HepG2 (cell line): Measurements from ENCODE around the gene MPI. TPM values are rescaled to one million over a fixed set of nuclear protein-coding genes. Genes with fewer than 3 reads are reported as not detected.
A peak's percentile ranks its signal among the peaks of the same experiment; 100 is the strongest.

Source experiments
- ARID3A ChIP-seq: IDR thresholded peaks from 2 replicates; pipeline ENCODE4 v1.6.1; 2012; ENCODE audit warnings: low read depth, low read length, improper control_type of control experiment
- ATF5 ChIP-seq: sonication (generic); formaldehyde crosslinking; IDR thresholded peaks from 2 replicates; pipeline ENCODE4 v1.4.0; 2020; ENCODE audit warnings: mild to moderate bottlenecking, low read depth, missing genetic modification reagents
- BHLHE40 ChIP-seq: IDR thresholded peaks from 2 replicates; pipeline ENCODE4 v1.6.1; 2011; ENCODE audit warnings: low read length, improper control_type of control experiment
- CHD2 ChIP-seq: IDR thresholded peaks from 2 replicates; pipeline ENCODE4 v1.6.1; 2011; ENCODE audit warnings: low read depth, low read length, improper control_type of control experiment
- ERF ChIP-seq: IDR thresholded peaks from 2 replicates; pipeline ENCODE4 v1.6.1; 2018; ENCODE audit warnings: missing biosample characterization, missing genetic modification reagents
- IRX3 ChIP-seq: sonication (generic); formaldehyde crosslinking; IDR thresholded peaks from 2 replicates; pipeline ENCODE4 v1.8.1; 2023; ENCODE audit warnings: mild to moderate bottlenecking, low read depth, missing genetic modification reagents, borderline replicate concordance
- JUND ChIP-seq: sonication (generic); formaldehyde crosslinking; IDR thresholded peaks from 2 replicates; pipeline ENCODE4 v1.8.0; 2022; ENCODE audit warnings: mild to moderate bottlenecking, missing genetic modification reagents
- KAT7 ChIP-seq: IDR thresholded peaks from 2 replicates; pipeline ENCODE4 v1.6.1; 2018; ENCODE audit warnings: borderline replicate concordance, missing compliant biosample characterization
- KLF11 ChIP-seq: IDR thresholded peaks from 2 replicates; pipeline ENCODE4 v1.6.1; 2016; ENCODE audit warnings: missing compliant biosample characterization
- KLF12 ChIP-seq: sonication (generic); formaldehyde crosslinking; IDR thresholded peaks from 2 replicates; pipeline ENCODE4 v1.4.0; 2020; ENCODE audit warnings: missing genetic modification reagents, borderline replicate concordance
- MAF1 ChIP-seq: sonication (generic); formaldehyde crosslinking; IDR thresholded peaks from 2 replicates; pipeline ENCODE4 v1.5.0; 2020; ENCODE audit warnings: missing genetic modification reagents, borderline replicate concordance
- PHF21A ChIP-seq: sonication (generic); formaldehyde crosslinking; IDR thresholded peaks from 2 replicates; pipeline ENCODE4 v1.5.0; 2020; ENCODE audit warnings: mild to moderate bottlenecking, missing genetic modification reagents
- RFX5 ChIP-seq: IDR thresholded peaks from 2 replicates; pipeline ENCODE4 v1.6.1; 2011; ENCODE audit warnings: low read depth, low read length, improper control_type of control experiment
- SRY ChIP-seq: sonication (generic); formaldehyde crosslinking; IDR thresholded peaks from 2 replicates; pipeline ENCODE4 v1.8.0; 2022; ENCODE audit warnings: mild to moderate bottlenecking, missing genetic modification reagents
- TAF1 ChIP-seq: sonication (generic); formaldehyde crosslinking; IDR thresholded peaks from 2 replicates; pipeline ENCODE4 v1.4.0; 2020; ENCODE audit warnings: missing genetic modification reagents
- TMF1 ChIP-seq: sonication (generic); formaldehyde crosslinking; IDR thresholded peaks from 2 replicates; pipeline ENCODE4 v1.8.1; 2022; ENCODE audit warnings: low read depth, missing genetic modification reagents
- ZNF101 ChIP-seq: sonication (generic); formaldehyde crosslinking; IDR thresholded peaks from 2 replicates; pipeline ENCODE4 v1.4.0; 2020; ENCODE audit warnings: mild to moderate bottlenecking, low read depth, missing genetic modification reagents, borderline replicate concordance
- ZNF234 ChIP-seq: sonication (generic); formaldehyde crosslinking; conservative IDR thresholded peaks from 2 replicates; pipeline ENCODE4 v1.5.1; 2020; ENCODE audit warnings: mild to moderate bottlenecking, missing genetic modification reagents
- ZNF562 ChIP-seq: sonication (generic); formaldehyde crosslinking; IDR thresholded peaks from 2 replicates; pipeline ENCODE4 v1.8.0; 2022; ENCODE audit warnings: missing genetic modification reagents, borderline replicate concordance
- ZNF574 ChIP-seq: sonication (generic); formaldehyde crosslinking; IDR thresholded peaks from 2 replicates; pipeline ENCODE4 v1.4.0; 2020; ENCODE audit warnings: missing genetic modification reagents
- ZNF597 ChIP-seq: sonication (generic); formaldehyde crosslinking; IDR thresholded peaks from 2 replicates; pipeline ENCODE4 v1.5.0; 2020; ENCODE audit warnings: missing genetic modification reagents
- ZNF777 ChIP-seq: sonication (generic); formaldehyde crosslinking; IDR thresholded peaks from 2 replicates; pipeline ENCODE4 v1.4.0; 2020; ENCODE audit warnings: missing genetic modification reagents
- ZSCAN31 ChIP-seq: sonication (generic); formaldehyde crosslinking; IDR thresholded peaks from 2 replicates; pipeline ENCODE4 v1.5.0; 2020; ENCODE audit warnings: low read depth, mild to moderate bottlenecking, missing genetic modification reagents
- polyA plus RNA-seq, 8 experiments: library from polyadenylated mRNA; depleted of rRNA in 3 of 8; stranded (reverse) in 7 of 8; unstranded in 1 of 8; fragments of >200 nt; fragmentation: Illumina TruSeq in 4 of 8; extraction: Trizol in 4 of 8; gene quantifications; 2 replicates each; pipeline versions ENCODE4 v1.2.1 to v1.2.3, GENCODE V29; 2011 to 2016; ENCODE audit warnings: low read depth in 4 of 8, missing spikeins in 1 of 8, mixed read lengths in 1 of 8; ENCODE audit not compliant: insufficient read depth in 1 of 8
- total RNA-seq, 5 experiments: library from RNA; depleted of rRNA; stranded (reverse); fragments of >200 nt; fragmentation: Illumina TruSeq; extraction: Trizol; gene quantifications; 2 replicates each; pipeline ENCODE4 v1.2.3, GENCODE V29; 2016; ENCODE audit warnings: low read depth in 1 of 5

The MPI gene
- total and polyA plus RNA-seq, 2 of the 13 experiments (the other 11 are each of a cell fraction or from before 2014, with no cell fraction given) = 36.9 to 63.5 TPM

GRCh38 chr15:74937590-74938371 is 47.9 kb downstream of the MPI start, which contains the start of gene COX5A (continued):
- TF ChIP-seq ATF5 (CRISPR knock-in tag) = 0 out of 2 replicates have a peak, but pooled peaks have one; percentile 33
- TF ChIP-seq ZNF562 (CRISPR knock-in tag) = no peak
- TF ChIP-seq ZNF777 (CRISPR knock-in tag) = peak; percentile 59
- TF ChIP-seq PHF21A = peak; percentile 88
- peak; percentile 80 for TF ChIP-seq ZNF574
- 0 out of 2 replicates have a peak, but pooled peaks have one; percentile 86 for TF ChIP-seq ZNF101
- peak; percentile 91; the same call in 1 of the 2 replicates for TF ChIP-seq IRX3 (CRISPR knock-in tag)
- TF ChIP-seq JUND (CRISPR knock-in tag) = peak; percentile 58; the same call in 1 of the 2 replicates
- no peak for TF ChIP-seq ZNF597 (CRISPR knock-in tag)
- TF ChIP-seq BHLHE40 = peak; percentile 72
- 0 out of 2 replicates have a peak, but pooled peaks have one; percentile 39 for TF ChIP-seq MAF1 (CRISPR knock-in tag)
- TF ChIP-seq RFX5 = no peak; the same call in 1 of the 2 replicates
- peak; percentile 95 for TF ChIP-seq ZSCAN31 (CRISPR knock-in tag)
- TF ChIP-seq TMF1 (CRISPR knock-in tag) = peak; percentile 94; the same call in 1 of the 2 replicates
- no peak for TF ChIP-seq ZNF234 (CRISPR knock-in tag)
- TF ChIP-seq TAF1 (CRISPR knock-in tag) = peak; percentile 82
- TF ChIP-seq KAT7 (CRISPR knock-in tag) = no peak; the same call in 1 of the 2 replicates
- TF ChIP-seq ARID3A = peak; percentile 39; the same call in 1 of the 2 replicates
- peak; percentile 13; the same call in 1 of the 2 replicates for TF ChIP-seq CHD2
- no peak for TF ChIP-seq KLF11 (CRISPR knock-in tag)
- TF ChIP-seq ERF (CRISPR knock-in tag) = peak; percentile 87; the same call in 1 of the 2 replicates
- peak; percentile 52; the same call in 1 of the 2 replicates for TF ChIP-seq KLF12 (CRISPR knock-in tag)
- peak; percentile 77; the same call in 1 of the 2 replicates for TF ChIP-seq SRY (CRISPR knock-in tag)
